NCI-H526 (cell line): ENCODE data around the gene SOX13.
"Not testable (repeated sequence)": the region's sequence is repeated elsewhere in the genome, so short reads cannot be mapped to it uniquely, and the experiment has no call there.

ENCODE experiments used
- DNase-seq, 2 experiments: peaks; one replicate each; lab custom pipeline; 2025; lab: John Stamatoyannopoulos, UW

The SOX13 gene

GRCh38 chr1:204072931-204073836 lies at the start of gene SOX13:
TSS of gene SOX13 (plus strand) at chr1:204073115. CDS start at chr1:204112916, 39,801 bp downstream.
- DNase-seq = peak; percentile 70 to 91

- DNase-seq = no peak
Observed at GRCh38 chr1:204025917-204026707, 46.8 kb upstream of the SOX13 start.

GRCh38 chr1:204027446-204027845 lies 45.5 kb upstream of the SOX13 start:
- DNase-seq = no peak

- no peak for DNase-seq
Observed at GRCh38 chr1:204029016-204029415, 43.9 kb upstream of the SOX13 start.

DNA sequence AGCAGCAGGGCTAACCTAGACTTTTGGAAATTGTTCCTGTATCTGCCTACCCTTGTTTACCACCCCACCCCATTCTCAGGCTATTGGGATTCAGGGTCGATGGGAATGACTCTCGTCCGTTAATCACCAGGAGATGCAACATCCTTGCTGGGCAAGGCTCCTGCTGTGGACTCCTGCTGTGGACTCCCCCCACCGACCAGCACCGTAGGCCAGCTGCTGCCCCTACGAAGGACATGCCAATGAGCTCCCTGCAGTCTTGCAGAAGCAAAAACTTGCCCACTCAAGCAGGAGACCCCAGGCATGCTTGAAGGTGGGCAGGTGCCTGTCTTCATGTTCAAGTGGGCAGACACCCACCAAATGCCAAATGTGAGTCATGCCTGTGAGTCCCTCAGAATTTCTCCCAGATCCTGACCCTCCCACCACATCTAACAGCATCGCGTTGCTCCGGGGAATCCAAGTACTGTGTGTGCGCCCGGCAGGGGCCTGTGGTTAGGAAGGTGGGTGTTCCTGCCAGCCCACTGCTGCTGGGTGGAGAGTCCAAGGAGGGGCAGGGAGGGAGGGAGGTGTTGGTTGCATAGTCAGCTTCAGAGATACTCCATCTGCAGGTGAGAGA lies 41.7 kb upstream of the SOX13 start:
- no peak for DNase-seq

DNA sequence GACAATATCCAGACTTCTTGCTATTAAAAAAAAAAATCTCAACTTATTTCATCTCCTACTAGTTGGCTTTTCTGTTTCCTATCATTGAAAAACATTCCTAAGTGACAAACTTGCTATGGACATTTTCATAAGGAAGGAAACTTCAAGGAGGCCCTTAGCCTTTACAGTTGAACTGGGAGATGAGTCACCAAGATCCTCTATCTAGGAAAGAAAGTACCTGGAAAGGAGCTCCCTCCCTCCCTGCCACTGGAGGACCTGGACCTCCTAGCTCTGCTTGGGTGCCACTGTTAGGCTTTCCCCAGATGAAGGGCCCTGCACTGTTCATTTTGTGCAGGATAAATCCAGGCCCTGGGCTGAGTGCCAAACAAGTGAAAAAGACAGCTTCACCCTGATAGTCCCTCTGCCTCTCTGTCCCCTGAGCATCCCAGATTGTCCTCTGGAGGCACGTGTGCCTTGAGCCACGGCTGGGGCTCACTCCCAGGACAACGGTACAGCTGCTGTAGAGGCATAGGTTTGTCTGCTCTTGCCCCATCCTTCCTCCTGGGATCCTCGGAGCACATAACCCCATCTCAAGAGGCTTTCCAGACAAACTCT lies 40.2 kb upstream of the SOX13 start:
- DNase-seq = no peak

DNA sequence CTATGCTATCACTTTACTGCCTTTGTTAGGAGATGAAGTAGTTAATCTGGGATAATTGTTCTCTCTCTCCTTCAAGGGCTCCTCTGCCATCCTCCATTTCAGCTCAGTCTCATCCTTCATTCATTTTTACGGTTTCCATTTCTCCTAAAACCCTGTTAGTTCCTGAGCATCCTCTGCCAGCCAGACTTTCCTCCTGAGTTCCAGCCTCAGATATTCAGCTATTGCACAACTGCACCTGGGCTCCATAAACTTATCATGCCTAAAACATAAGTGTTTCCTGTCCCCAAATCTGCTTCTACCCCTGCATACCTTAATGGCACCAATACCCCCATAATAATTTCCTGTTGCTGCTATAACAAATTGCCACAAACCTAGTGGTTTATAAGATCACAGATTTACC lies 39.6 kb upstream of the SOX13 start:
- DNase-seq = no peak

DNA sequence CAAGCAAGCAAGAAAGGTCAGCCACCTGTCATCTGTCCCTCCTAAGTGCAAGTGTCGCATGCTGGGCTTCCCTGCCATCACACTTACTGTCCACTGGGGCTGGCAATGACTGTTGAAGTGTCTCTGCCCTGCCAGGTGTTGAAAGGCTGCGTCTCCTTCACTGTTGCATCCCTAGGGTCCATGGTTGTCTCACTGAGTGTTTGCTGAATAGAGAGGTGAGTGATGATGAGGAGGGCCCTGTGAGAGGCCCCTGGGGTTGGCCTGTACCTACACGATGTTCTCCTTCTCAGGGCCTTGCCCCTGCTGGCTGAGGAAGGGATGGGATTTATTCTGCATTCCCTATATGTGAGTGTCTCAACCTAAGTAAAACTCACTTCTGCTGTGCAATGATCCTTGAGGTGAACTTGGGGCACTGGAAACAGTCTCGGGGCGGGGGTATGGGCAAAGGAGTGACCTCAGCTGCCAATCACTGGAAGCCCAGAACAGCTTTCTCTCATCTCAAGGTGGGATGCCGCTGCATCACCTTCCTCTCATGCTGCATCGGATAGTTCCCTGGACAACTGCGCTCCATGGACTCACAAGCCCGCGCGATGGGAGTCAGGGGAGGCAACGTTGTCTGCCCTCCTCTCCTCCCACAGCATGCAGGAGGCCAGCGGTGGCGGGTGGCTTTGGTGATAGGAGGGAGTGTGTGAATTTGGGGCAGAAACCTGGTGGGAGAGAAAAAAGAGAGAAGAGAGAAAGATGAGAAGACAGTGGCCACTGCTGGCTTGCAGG lies 35.8 kb upstream of the SOX13 start:
- no peak for DNase-seq

GRCh38 chr1:204041232-204041767 lies 31.6 kb upstream of the SOX13 start:
- no peak for DNase-seq

DNA sequence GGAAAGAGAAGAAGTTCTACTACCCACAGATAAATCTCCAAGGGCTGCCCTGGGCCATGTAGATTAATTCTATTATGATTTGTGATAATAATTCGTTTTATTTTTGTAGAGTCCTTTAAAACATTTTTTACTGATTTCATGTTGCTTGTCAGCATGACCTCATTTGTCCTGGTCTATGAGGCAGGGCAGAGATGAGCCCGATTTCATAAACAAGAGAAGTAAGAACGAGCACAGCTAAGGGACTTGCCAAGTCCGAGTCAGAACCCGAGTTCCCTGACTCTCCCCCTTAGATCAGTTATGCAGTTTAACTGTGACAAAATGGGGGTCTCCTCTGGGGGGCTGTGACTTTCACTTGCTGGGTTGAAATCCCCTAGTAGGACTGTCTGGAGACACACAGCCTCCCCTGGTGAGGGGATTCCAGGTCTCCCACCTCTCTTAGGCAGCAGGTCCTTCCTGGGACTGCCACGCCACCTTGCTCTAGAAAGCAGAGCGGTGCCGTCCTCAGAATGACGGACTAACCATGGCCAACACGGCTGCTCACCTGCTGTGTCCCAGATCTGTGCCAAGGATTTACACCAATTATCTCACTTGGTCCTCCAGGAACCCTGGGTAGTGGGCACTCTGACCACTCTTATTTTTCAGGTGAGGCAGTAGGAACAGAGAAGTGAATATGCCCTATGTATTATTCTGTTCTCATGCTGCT lies 31.0 kb upstream of the SOX13 start:
- no peak for DNase-seq

GRCh38 chr1:204042516-204042915 lies 30.4 kb upstream of the SOX13 start:
- DNase-seq = no peak

GRCh38 chr1:204043680-204044079 lies 29.2 kb upstream of the SOX13 start:
- DNase-seq = no peak

GRCh38 chr1:204044448-204044847 lies 28.5 kb upstream of the SOX13 start:
- DNase-seq = no peak

DNA sequence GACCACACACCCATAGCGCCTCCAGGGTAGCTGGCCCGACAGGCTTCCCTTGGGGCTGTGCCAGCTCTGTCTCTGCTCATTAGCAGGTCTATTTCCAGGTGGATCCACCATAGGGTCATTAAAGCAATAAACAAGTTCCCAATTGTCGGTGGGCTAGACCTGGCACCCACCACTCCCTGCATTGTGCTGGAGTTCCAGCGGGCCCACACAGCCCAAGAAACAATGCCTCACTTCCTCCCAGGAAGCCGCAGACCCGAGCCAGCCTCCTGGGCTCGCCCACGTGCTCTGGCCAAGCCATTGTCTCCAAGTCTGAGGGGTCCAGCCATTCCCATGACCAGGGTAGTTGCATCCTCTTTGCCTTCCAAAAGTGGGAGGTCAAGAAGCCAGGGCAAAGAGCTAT lies 27.5 kb upstream of the SOX13 start:
- DNase-seq = no peak

- no peak for DNase-seq
Observed at GRCh38 chr1:204046346-204046745, 26.6 kb upstream of the SOX13 start.

- DNase-seq = not testable (repeated sequence)
Observed at GRCh38 chr1:204048796-204049195, 24.1 kb upstream of the SOX13 start.

DNA sequence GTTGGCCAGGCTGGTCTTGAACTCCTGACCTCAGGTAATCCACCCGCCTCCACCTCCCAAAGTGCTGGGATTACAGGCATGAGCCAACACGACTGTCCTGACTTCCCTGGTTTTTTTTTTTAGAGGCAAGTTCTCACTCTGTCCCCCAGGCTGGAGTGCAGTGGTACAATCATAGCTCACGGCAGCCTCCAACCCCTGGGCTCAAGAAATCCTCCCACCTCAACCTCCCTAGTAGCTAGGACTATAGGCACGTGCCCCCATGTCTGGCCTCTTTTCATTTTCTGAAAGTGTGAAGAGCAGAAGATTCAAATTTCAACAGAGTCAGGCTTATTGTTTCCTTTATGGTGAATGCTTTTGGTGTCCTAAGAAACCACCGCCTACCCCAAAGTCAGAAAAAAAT lies 21.7 kb upstream of the SOX13 start:
- DNase-seq = no peak

DNA sequence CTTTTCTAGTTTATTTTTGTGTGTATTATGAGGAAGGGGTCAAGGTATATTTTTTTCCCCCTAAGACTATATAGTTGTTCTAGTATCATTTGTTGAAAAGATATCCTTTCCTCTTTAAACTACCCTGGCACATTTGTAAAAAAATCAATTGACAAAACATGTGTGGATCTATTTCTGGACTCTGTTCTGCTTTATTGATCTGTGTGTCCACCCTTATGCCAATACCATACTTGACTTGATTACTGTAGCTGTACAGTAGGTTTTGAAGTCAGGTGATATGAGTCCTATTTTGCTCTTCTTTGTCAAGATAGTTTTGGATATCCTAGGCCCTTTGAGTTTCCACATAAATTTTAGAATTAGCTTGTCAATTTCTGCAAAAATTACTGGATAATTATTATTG lies 21.2 kb upstream of the SOX13 start:
- DNase-seq = no peak

DNA sequence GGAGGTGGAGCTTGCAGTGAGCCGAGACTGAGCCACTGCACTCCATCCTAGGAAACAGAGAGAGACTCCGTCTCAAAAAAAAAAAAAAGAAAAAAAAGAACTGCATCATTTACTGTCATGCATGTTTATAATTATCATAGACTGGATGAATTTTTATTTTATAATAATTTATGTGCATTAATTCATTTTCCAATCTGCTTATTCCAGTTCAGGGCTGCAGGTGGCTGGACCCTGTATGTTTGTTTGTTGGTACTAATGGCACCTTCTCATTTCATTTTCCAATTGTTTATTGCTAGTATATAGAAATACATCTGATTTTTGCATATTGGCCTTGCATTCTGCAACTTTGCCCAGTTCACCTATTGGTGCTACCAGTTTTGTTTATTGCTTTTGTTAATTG lies 19.0 kb upstream of the SOX13 start:
- no peak for DNase-seq

- DNase-seq = no peak
Observed at GRCh38 chr1:204059970-204060369, 12.9 kb upstream of the SOX13 start.

- DNase-seq = no peak
Observed at GRCh38 chr1:204062106-204062505, 10.8 kb upstream of the SOX13 start.
